ENCODE results near the gene EIF6. TPM values are rescaled to one million over a fixed set of nuclear protein-coding genes. Genes with fewer than 3 reads are reported as not detected.
"Not testable (repeated sequence)": the region's sequence is repeated elsewhere in the genome, so short reads cannot be mapped to it uniquely, and the experiment has no call there.

EIF6 gene
- polyA plus RNA-seq, 1 donor from 2014 or later = 143 TPM

DNA sequence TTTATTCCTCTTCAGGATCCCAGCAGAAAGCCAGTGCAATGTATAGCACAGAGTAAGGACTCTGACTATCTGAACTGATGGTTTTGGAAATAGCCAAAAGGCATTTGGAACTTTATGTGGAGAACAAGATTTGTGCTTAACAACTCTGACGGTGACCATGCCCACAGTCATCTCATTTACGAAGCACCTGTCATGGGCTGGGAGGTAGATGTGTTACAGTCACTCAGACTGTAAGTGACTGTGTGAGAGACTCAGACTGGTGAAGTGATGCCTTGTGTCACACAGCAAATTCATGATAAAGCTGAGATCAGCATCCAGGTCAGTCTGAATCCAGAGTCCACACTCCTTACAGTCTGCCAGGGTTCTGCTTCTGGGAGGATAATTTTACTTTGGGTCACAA is 31.5 kb upstream of the EIF6 start:
- Histone ChIP-seq H3F3A (ENCODE audit: insufficient read depth, low read length, poor library complexity, severe bottlenecking) (no peaks in the 10 kb centered on the region), H4K20me1 (ENCODE audit: insufficient read depth) (no peaks in the 10 kb centered on the region), H3K27me3 (ENCODE audit: insufficient read depth, low read depth, low read length) (no peaks in the 10 kb centered on the region), H3K36me3 (ENCODE audit: insufficient read depth, low read length) (no peaks in the 10 kb centered on the region), H3K79me2 (replicated peaks; ENCODE audit: insufficient read depth, low read length) (no peaks in the 10 kb centered on the region), H2AFZ (ENCODE audit: low read depth, low read length) (no peak overlapping the region), H3K4me2 (ENCODE audit: low read length) (no peak overlapping the region), H3K9me2 (ENCODE audit: insufficient read depth, low read length) (no peaks in the 10 kb centered on the region), H3K9ac (ENCODE audit: low read length) (no peak overlapping the region), H3K4me3 (ENCODE audit: low read length) (no peak overlapping the region), H3K9me3 (ENCODE audit: low read length) (no peaks in the 10 kb centered on the region), H3K27ac (ENCODE audit: low read length) (no peak overlapping the region)
- TF ChIP-seq POLR2AphosphoS5 (IDR thresholded peaks at IDR 0.05) (no peak), RAD21 (conservative IDR thresholded peaks at IDR 0.05) (no peak), TAF1 (IDR thresholded peaks at IDR 0.05; ENCODE audit: low read depth) (no peak), MXI1 (conservative IDR thresholded peaks at IDR 0.05; ENCODE audit: poor library complexity, severe bottlenecking) (no peak), SMC3 (conservative IDR thresholded peaks at IDR 0.05; ENCODE audit: poor library complexity) (no peak)

DNA sequence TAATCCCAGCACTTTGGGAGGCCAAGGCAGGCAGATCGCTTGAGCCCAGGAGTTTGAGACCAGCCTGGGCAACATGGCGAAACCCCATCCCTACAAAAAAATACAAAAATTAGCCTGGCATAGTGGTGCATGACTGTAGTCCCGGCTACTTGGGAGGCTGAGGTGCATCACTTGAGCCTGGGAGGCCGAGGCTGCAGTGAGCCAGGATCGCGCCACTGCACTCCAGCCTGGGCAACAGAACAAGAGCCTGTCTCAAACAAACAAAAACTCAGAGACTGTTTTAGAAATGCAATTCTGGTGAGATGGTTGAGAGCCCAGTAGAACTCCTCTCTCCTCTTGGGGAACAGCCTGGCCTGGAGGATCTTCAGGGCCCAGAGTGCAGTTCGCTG is 31.1 kb upstream of the EIF6 start:
- not testable (repeated sequence) for H3K36me3 ChIP-seq (ENCODE audit: insufficient read depth, low read length); H3F3A ChIP-seq (ENCODE audit: insufficient read depth, low read length, poor library complexity, severe bottlenecking); H4K20me1 ChIP-seq (ENCODE audit: insufficient read depth); H3K27ac ChIP-seq (ENCODE audit: low read length); H3K9me3 ChIP-seq (ENCODE audit: low read length); H3K4me3 ChIP-seq (ENCODE audit: low read length); H3K79me2 ChIP-seq (replicated peaks; ENCODE audit: insufficient read depth, low read length); H2AFZ ChIP-seq (ENCODE audit: low read depth, low read length); H3K9ac ChIP-seq (ENCODE audit: low read length); H3K27me3 ChIP-seq (ENCODE audit: insufficient read depth, low read depth, low read length); H3K9me2 ChIP-seq (ENCODE audit: insufficient read depth, low read length); H3K4me2 ChIP-seq (ENCODE audit: low read length)

DNA sequence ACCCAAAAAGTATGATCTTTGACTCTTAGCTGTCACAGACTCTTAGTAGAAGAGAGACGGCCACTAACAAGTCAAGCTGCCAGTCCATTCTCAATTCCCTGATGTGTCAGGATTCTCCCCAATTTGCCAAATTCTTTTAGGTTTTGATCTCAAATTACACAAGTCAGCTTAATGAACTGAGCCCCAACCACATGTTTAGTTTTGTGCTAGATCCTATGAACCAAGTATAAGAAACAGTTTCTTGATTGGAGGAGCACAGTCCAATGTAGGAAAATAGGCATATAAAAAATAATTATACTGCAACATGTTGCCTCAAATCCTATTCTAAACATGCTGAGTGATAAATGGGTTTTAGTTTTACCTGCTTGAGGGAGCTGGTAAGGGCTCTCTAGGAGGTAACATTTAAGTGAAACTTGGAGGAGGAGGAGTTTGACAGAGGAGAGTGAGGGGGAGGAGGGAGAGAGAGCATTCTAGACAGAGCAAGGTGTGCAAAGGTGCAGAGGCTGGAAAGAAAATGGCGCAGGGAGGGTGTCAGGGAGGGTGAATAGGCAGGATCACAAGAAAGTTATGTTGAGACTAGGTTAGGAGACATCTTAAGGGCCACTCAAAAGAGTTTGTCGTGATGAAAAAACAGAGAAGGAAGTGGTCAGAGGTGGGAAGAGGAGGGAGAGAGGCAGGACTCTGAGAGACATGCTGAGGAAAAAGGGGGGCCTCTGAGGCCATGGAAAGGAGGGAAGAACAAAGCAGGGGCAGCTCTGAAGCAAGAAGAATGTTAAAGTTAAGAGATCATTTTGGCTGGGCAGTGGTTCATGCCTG is 30.5 kb upstream of the EIF6 start:
- H3K27ac ChIP-seq (ENCODE audit: low read length) = no peak overlapping the region
- H3K9ac ChIP-seq (ENCODE audit: low read length) = no peak overlapping the region
- no peaks in the 10 kb centered on the region for H3K79me2 ChIP-seq (replicated peaks; ENCODE audit: insufficient read depth, low read length)
- no peak overlapping the region for H2AFZ ChIP-seq (ENCODE audit: low read depth, low read length)
- no peaks in the 10 kb centered on the region for H3K27me3 ChIP-seq (ENCODE audit: insufficient read depth, low read depth, low read length)
- TF ChIP-seq POLR2AphosphoS5 (IDR thresholded peaks at IDR 0.05) (no peak), MXI1 (conservative IDR thresholded peaks at IDR 0.05; ENCODE audit: poor library complexity, severe bottlenecking) (no peak), EZH2 (IDR thresholded peaks at IDR 0.05; ENCODE audit: borderline replicate concordance, insufficient read depth, low read length, poor library complexity, severe bottlenecking) (no peak), EP300 (conservative IDR thresholded peaks at IDR 0.05; ENCODE audit: poor library complexity, severe bottlenecking) (no peak), RAD21 (conservative IDR thresholded peaks at IDR 0.05) (no peak), SMC3 (conservative IDR thresholded peaks at IDR 0.05; ENCODE audit: poor library complexity) (no peak)
- TF ChIP-seq, protein P1, sequence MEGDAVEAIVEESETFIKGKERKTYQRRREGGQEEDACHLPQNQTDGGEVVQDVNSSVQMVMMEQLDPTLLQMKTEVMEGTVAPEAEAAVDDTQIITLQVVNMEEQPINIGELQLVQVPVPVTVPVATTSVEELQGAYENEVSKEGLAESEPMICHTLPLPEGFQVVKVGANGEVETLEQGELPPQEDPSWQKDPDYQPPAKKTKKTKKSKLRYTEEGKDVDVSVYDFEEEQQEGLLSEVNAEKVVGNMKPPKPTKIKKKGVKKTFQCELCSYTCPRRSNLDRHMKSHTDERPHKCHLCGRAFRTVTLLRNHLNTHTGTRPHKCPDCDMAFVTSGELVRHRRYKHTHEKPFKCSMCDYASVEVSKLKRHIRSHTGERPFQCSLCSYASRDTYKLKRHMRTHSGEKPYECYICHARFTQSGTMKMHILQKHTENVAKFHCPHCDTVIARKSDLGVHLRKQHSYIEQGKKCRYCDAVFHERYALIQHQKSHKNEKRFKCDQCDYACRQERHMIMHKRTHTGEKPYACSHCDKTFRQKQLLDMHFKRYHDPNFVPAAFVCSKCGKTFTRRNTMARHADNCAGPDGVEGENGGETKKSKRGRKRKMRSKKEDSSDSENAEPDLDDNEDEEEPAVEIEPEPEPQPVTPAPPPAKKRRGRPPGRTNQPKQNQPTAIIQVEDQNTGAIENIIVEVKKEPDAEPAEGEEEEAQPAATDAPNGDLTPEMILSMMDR (IDR thresholded peaks at IDR 0.05; ENCODE audit: poor library complexity, severe bottlenecking) = no peak
- TF ChIP-seq, protein P2, sequence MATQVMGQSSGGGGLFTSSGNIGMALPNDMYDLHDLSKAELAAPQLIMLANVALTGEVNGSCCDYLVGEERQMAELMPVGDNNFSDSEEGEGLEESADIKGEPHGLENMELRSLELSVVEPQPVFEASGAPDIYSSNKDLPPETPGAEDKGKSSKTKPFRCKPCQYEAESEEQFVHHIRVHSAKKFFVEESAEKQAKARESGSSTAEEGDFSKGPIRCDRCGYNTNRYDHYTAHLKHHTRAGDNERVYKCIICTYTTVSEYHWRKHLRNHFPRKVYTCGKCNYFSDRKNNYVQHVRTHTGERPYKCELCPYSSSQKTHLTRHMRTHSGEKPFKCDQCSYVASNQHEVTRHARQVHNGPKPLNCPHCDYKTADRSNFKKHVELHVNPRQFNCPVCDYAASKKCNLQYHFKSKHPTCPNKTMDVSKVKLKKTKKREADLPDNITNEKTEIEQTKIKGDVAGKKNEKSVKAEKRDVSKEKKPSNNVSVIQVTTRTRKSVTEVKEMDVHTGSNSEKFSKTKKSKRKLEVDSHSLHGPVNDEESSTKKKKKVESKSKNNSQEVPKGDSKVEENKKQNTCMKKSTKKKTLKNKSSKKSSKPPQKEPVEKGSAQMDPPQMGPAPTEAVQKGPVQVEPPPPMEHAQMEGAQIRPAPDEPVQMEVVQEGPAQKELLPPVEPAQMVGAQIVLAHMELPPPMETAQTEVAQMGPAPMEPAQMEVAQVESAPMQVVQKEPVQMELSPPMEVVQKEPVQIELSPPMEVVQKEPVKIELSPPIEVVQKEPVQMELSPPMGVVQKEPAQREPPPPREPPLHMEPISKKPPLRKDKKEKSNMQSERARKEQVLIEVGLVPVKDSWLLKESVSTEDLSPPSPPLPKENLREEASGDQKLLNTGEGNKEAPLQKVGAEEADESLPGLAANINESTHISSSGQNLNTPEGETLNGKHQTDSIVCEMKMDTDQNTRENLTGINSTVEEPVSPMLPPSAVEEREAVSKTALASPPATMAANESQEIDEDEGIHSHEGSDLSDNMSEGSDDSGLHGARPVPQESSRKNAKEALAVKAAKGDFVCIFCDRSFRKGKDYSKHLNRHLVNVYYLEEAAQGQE (IDR thresholded peaks at IDR 0.05; ENCODE audit: borderline replicate concordance) = no peak
- H3K36me3 ChIP-seq (ENCODE audit: insufficient read depth, low read length) = no peaks in the 10 kb centered on the region
- H3K9me2 ChIP-seq (ENCODE audit: insufficient read depth, low read length) = no peaks in the 10 kb centered on the region
- no peaks in the 10 kb centered on the region for H3F3A ChIP-seq (ENCODE audit: insufficient read depth, low read length, poor library complexity, severe bottlenecking)
- H4K20me1 ChIP-seq (ENCODE audit: insufficient read depth) = no peaks in the 10 kb centered on the region
- no peaks in the 10 kb centered on the region for H3K9me3 ChIP-seq (ENCODE audit: low read length)
- no peak overlapping the region for H3K4me3 ChIP-seq (ENCODE audit: low read length)
- H3K4me2 ChIP-seq (ENCODE audit: low read length) = no peak overlapping the region

All from neural cell (in vitro differentiated cells).